ENCODE results near the gene ALDH1L1.

ALDH1L1 gene

DNA sequence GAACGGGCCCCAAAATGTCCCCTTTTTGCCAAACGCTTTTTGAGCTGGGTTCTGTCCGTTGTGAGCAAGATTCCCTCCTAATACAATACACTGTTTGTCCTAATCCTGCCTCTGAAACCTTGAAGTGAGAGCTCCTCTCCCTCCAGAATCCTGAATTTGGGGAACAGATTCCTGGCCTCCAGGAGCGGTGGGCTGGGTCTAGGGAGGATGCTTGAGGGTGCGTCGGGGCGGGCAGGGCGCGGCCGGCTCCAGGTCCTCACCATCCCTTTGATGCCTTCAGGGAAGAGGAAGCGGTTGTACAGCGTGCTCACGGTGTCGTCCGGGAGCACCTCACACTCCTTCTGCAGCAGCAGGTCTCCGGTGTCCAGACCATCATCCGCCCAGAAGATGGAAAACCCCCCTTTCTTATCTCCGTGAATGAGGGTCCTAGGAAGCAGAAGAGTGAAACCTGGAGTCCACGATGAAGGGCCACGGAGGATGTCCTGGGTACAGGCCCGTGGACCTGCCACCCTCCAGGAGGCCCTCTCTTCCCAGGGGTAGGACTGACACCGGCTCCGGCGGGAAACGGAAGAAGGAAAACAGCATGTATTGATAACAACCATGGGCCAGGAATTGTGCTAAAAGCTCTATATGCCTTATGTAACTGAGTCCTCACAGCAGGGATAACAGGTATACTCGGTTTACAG is 23.2 kb downstream of the ALDH1L1 start:
- no peak overlapping the region for H3K4me3 ChIP-seq (ENCODE audit: low read depth, low read length)
- no peak for DNase-seq (ENCODE audit: low read depth)
- TF ChIP-seq, protein P1, sequence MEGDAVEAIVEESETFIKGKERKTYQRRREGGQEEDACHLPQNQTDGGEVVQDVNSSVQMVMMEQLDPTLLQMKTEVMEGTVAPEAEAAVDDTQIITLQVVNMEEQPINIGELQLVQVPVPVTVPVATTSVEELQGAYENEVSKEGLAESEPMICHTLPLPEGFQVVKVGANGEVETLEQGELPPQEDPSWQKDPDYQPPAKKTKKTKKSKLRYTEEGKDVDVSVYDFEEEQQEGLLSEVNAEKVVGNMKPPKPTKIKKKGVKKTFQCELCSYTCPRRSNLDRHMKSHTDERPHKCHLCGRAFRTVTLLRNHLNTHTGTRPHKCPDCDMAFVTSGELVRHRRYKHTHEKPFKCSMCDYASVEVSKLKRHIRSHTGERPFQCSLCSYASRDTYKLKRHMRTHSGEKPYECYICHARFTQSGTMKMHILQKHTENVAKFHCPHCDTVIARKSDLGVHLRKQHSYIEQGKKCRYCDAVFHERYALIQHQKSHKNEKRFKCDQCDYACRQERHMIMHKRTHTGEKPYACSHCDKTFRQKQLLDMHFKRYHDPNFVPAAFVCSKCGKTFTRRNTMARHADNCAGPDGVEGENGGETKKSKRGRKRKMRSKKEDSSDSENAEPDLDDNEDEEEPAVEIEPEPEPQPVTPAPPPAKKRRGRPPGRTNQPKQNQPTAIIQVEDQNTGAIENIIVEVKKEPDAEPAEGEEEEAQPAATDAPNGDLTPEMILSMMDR (IDR thresholded peaks at IDR 0.05; ENCODE audit: control insufficient read depth, extremely low read depth, insufficient read depth): no peak

DNA sequence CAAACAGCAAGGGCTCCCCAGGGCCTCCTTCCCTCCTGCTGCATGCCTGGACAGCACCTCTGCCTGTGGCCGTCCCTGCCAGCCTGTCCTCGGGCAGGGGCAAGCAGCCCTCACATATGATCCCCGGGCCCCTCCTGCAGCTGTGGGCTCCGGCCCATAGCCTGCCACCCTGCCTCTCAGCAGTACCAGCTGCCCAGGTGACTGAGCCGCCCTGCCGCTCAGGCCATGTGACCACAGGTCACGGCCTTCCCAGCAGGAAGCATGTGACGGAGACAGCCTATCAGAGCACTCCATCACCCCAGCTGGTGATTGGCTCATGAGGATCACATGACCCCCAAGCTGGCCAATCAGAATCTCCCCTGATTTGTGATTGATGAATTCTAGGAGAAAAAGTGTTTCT is 23.9 kb downstream of the ALDH1L1 start:
- TF ChIP-seq, protein P1 (IDR thresholded peaks at IDR 0.05; ENCODE audit: control insufficient read depth, extremely low read depth, insufficient read depth): no peak
- no peak for DNase-seq (ENCODE audit: low read depth)
- no peak overlapping the region for H3K4me3 ChIP-seq (ENCODE audit: low read depth, low read length)

- no peak overlapping the region for H3K4me3 ChIP-seq (ENCODE audit: low read depth, low read length)
- DNase-seq (ENCODE audit: low read depth): no peak
- TF ChIP-seq, protein P1 (IDR thresholded peaks at IDR 0.05; ENCODE audit: control insufficient read depth, extremely low read depth, insufficient read depth): no peak
Observed at GRCh38 chr3:126155819-126156218, 24.6 kb downstream of the ALDH1L1 start.

DNA sequence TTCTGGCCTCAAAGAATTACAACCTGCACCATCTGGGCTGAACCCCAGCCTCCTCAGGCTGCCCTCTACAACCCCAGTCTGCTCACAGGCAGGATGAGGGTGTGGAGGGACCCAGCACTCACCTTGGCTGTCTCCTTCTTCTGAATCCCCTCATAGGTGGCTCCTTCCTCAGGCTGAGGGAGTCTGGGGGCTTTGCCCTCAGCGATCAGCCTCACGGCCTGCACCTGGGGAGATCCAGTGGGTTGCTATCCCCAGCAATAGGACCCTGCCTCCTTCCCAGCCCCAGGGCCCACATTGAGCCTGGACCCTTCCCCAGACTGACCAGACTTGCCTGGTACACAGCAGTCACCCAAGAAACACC is 25.1 kb downstream of the ALDH1L1 start:
- no peak overlapping the region for H3K4me3 ChIP-seq (ENCODE audit: low read depth, low read length)
- TF ChIP-seq, protein P1 (IDR thresholded peaks at IDR 0.05; ENCODE audit: control insufficient read depth, extremely low read depth, insufficient read depth): no peak
- DNase-seq (ENCODE audit: low read depth): no peak

DNA sequence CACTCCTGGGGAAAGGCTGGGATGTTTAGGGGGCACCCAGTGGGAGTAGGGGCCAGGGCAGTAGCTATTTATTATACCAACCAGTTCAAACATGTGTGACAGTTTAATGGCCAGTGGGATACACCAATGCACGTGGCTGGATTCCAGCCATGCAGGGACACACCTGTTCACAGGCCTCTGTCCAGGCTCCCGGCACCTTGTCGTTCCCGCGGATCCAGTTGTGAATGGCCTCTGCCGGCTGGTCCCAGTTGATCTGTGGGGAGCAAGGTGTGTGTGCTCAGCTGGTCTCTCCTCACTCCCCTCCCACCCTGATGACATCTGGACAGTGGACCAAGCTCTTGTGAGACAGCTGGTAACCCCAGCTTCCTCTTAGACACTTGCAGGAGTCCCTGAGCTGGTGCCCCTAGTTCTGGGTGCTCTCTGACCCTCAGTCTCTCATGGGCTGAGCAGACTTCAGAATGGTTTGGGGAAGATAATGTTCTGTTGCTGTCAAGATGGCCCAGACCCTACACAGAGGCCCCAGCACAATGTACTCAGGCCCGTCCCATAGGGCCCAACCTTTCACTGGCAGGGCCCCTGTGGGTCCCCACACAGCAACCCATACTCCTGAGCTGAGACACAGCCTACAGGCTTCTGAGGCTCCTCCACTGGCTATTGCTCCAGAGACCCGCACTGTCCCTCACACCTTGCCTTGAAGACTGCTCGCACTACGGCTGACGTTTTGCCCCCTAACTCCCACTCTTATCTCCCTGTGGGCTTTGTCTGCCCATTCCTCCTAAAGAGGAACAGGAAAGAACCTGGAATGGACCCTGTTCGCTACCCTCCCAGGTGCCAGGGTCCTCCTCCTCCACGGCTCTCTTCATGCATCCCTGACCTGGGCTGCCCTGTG is 25.8 kb downstream of the ALDH1L1 start:
- DNase-seq (ENCODE audit: low read depth): no peak
- no peak overlapping the region for H3K4me3 ChIP-seq (ENCODE audit: low read depth, low read length)
- TF ChIP-seq, protein P1 (IDR thresholded peaks at IDR 0.05; ENCODE audit: control insufficient read depth, extremely low read depth, insufficient read depth): no peak

DNA sequence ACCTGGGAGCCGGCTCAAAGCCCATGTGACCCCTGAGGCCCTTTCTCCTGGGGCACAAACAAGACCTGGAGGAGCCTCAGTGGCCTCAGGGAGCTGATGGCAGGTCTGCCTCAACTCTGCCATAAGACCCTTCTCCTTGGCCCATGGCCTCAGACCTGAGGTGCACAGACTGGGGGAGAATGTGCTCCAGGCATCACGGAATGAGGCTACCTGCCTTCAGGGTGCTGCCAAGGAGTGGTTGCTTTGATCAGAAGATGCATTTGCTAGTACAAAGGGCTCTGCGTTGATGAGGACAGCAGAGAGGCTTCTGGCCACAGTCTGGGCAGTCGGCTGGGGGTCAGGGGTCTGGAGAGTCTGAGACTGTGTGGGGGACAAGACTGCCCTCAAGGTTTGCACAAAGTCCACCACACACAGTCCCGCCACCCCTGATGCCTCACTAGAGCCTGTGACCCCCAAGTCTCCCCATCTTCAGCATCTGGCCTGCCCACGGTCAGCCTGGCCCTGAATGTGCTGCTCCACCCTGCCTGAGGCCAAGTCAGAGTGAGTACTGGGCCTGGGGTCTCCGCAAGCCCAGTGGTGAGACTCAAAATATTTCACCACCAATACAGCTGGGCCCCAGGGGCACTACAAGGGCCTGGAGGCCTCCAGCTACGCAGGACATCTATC is 26.6 kb downstream of the ALDH1L1 start:
- H3K4me3 ChIP-seq (ENCODE audit: low read depth, low read length): no peak overlapping the region
- DNase-seq (ENCODE audit: low read depth): no peak
- TF ChIP-seq, protein P1 (IDR thresholded peaks at IDR 0.05; ENCODE audit: control insufficient read depth, extremely low read depth, insufficient read depth): no peak

Data from LNCaP clone FGC (cell line).